ENCODE measurements around the gene NSUN5. TPM values are rescaled to one million over a fixed set of nuclear protein-coding genes. Genes with fewer than 3 reads are reported as not detected.

Gene NSUN5
- total and polyA plus RNA-seq, 9 of the 15 experiments (the other 6 are each of a cell fraction or from before 2014, with no cell fraction given) = 4.7 to 115 (median 43.0) TPM

- Histone ChIP-seq H3K9me1 (ENCODE audit: control insufficient read depth, insufficient read depth, low read length) (no peaks in the 10 kb centered on the region), H3K4me3 (no peak overlapping the region), H3K36me3 (ENCODE audit: control insufficient read depth, insufficient read depth, low read length) (no peaks in the 10 kb centered on the region), H3K27ac (ENCODE audit: extremely low read depth, low read depth, low read length) (no peak overlapping the region), H3K27me3 (ENCODE audit: control insufficient read depth in 2 of 2, insufficient read depth in 2 of 2, low read length in 2 of 2) (peaks cover 66 to 90% of the 10 kb centered on the region in 2 experiments), H3K4me2 (ENCODE audit: insufficient read depth, low read length) (no peak overlapping the region), H4K20me1 (replicated peaks; ENCODE audit: control insufficient read depth, insufficient read depth, low read length) (no peaks in the 10 kb centered on the region), H2AFZ (ENCODE audit: low read depth, low read length) (no peak overlapping the region), H3K4me1 (replicated peaks in 1 of 2; ENCODE audit: control insufficient read depth in 2 of 2, insufficient read depth in 2 of 2, low read length in 2 of 2) (peaks cover 0 to 17% of the 10 kb centered on the region in 2 experiments; a peak in 3 of 5 replicates), H3K9ac (ENCODE audit: insufficient read depth in 1 of 2, low read depth in 2 of 2, low read length in 2 of 2) (no peak overlapping the region), H3K9me3 (replicated peaks; ENCODE audit: control insufficient read depth, insufficient read depth, low read depth, low read length) (peaks cover 2% of the 10 kb centered on the region), H3K79me2 (ENCODE audit: control insufficient read depth, insufficient read depth, low read length) (no peaks in the 10 kb centered on the region)
- ATAC-seq = no peak; the same call in 2 of the 3 replicates
- ChIA-PET POLR2A (no interaction called here), CTCF (ENCODE audit: low intra/inter-chr PET ratio) (no interaction called here)
- 35% methylated on average over 9 of the region's 9 CpGs for WGBS (ENCODE audit: insufficient coverage, low coverage, missing lambda C conversion rate)
- no peak for DNase-seq (ENCODE audit: extremely low read depth in 1 of 4, low spot score in 3 of 4)
- no peak for FAIRE-seq
- no TSS peak for BruUV-seq (replicated peaks)
- intact Hi-C loops (cut with micrococcal nuclease) (no loop called here), in situ Hi-C loops (cut with MboI) (no loop called here)
- TF ChIP-seq HMBOX1 (IDR thresholded peaks at IDR 0.05) = no peak
- TF ChIP-seq ZMIZ1 (IDR thresholded peaks at IDR 0.05; ENCODE audit: low read depth in 2 of 2, low read length in 2 of 2) = no peak
- TF ChIP-seq, protein P1, sequence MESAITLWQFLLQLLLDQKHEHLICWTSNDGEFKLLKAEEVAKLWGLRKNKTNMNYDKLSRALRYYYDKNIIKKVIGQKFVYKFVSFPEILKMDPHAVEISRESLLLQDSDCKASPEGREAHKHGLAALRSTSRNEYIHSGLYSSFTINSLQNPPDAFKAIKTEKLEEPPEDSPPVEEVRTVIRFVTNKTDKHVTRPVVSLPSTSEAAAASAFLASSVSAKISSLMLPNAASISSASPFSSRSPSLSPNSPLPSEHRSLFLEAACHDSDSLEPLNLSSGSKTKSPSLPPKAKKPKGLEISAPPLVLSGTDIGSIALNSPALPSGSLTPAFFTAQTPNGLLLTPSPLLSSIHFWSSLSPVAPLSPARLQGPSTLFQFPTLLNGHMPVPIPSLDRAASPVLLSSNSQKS (CRISPR knock-in tag; IDR thresholded peaks at IDR 0.05) = no peak
- TF ChIP-seq ZHX1 (conservative IDR thresholded peaks at IDR 0.05; ENCODE audit: low read length) = no peak
- no peak for TF ChIP-seq GTF2E2 (tag; IDR thresholded peaks at IDR 0.05)
Observed at GRCh38 chr7:73354196-73354595, 45.6 kb upstream of the NSUN5 start.

All from K562 (cell line).